HepG2 (cell line): ENCODE measurements around the gene SPRY1. TPM values are rescaled to one million over a fixed set of nuclear protein-coding genes. Genes with fewer than 3 reads are reported as not detected.

ENCODE experiments used
- ATAC-seq: fragments of 200-7000 bp; cut with Tn5 transposase; 3 replicates; pipeline ENCODE4 v1.9.1; 2020; ENCODE audit warnings: mild to moderate bottlenecking, moderate library complexity
- BruUV-seq: library from RNA; stranded (reverse); fragments of 400-500 nt; replicated peaks from 2 replicates; lab custom pipeline; 2021; lab: Mats Ljungman, UMichigan
- CTCF ChIA-PET: fragments of 300-600 bp; formaldehyde crosslinking; extraction: SDS; loops from one replicate; lab custom pipeline; 2021; ENCODE audit warnings: low total read pairs, inconsistent platforms, low intra/inter-chr PET ratio; lab: Yijun Ruan, JAX
- POLR2A ChIA-PET: fragments of 350-600 bp; sonication (Branson Sonifier 250); formaldehyde crosslinking; loops from one replicate; lab custom pipeline; 2020; ENCODE audit warnings: antibody characterized with exemption, inconsistent platforms; lab: Yijun Ruan, JAX
- DNase-seq: peaks from one replicate; pipeline ENCODE4 v3.0.0-alpha.2; 2015; ENCODE audit warnings: low spot score
- FAIRE-seq: peaks from 3 replicates; lab custom pipeline; 2011; peaks lifted over from hg19 to GRCh38; lab: Jason Lieb, UNC
- H2AFZ ChIP-seq: one replicate; pipeline ENCODE4 v1.6.1; 2011; ENCODE audit warnings: low read length, inconsistent platforms
- H3K27ac ChIP-seq: fragments of 300-600 bp; 3 replicates; pipeline ENCODE4 v1.8.0; 2011; ENCODE audit warnings: mixed run types, mild to moderate bottlenecking, mixed read lengths, low read length, inconsistent platforms; ENCODE audit not compliant: insufficient read depth; ENCODE audit errors: extremely low read length
- H3K27me3 ChIP-seq, 2 experiments: fragments of 200-600 bp in 1 of 2; 2 replicates in 1 of 2; 3 replicates in 1 of 2; pipeline versions ENCODE4 v1.6.0 to v1.8.0; 2011; ENCODE audit warnings: low read length in 2 of 2, mild to moderate bottlenecking in 2 of 2, moderate library complexity in 2 of 2, inconsistent platforms in 1 of 2; ENCODE audit not compliant: insufficient read depth in 2 of 2, control insufficient read depth in 1 of 2
- H3K36me3 ChIP-seq, 2 experiments: fragments of 200-600 bp in 1 of 2; replicated peaks in 1 of 2; 2 replicates in 1 of 2; 3 replicates in 1 of 2; pipeline versions ENCODE4 v1.5.1 to v1.8.0; 2011; ENCODE audit warnings: low read length in 2 of 2, inconsistent platforms in 1 of 2; ENCODE audit not compliant: insufficient read depth in 2 of 2, control insufficient read depth in 1 of 2
- H3K4me1 ChIP-seq: 2 replicates; pipeline ENCODE4 v1.5.1; 2012; ENCODE audit warnings: low read length, inconsistent platforms; ENCODE audit not compliant: insufficient read depth
- H3K4me2 ChIP-seq: 2 replicates; pipeline ENCODE4 v1.6.0; 2011; ENCODE audit warnings: low read depth, low read length, inconsistent platforms
- H3K4me3 ChIP-seq, 3 experiments: fragments of 200-600 bp in 1 of 3; sonication (generic), shearing (Covaris generic) in 1 of 3; replicated peaks in 1 of 3; 2 replicates each; pipeline ENCODE4 v1.5.1; 2011 to 2016; ENCODE audit warnings: low read length in 3 of 3, inconsistent platforms in 2 of 3, low read depth in 2 of 3, mild to moderate bottlenecking in 2 of 3, control low read depth in 1 of 3, mixed read lengths in 1 of 3; ENCODE audit not compliant: insufficient read depth in 1 of 3
- H3K79me2 ChIP-seq: one replicate; pipeline ENCODE4 v1.6.1; 2011; ENCODE audit warnings: low read length, inconsistent platforms; ENCODE audit not compliant: insufficient read depth
- H3K9ac ChIP-seq: 2 replicates; pipeline ENCODE4 v1.6.0; 2011; ENCODE audit warnings: mild to moderate bottlenecking, low read depth, low read length, inconsistent platforms; ENCODE audit not compliant: insufficient read depth
- H3K9me3 ChIP-seq: 2 replicates; pipeline ENCODE4 v1.5.1; 2012; ENCODE audit warnings: mild to moderate bottlenecking, low read length
- H4K20me1 ChIP-seq: 2 replicates; pipeline ENCODE4 v1.6.0; 2011; ENCODE audit warnings: inconsistent platforms, mild to moderate bottlenecking, low read length, moderate library complexity; ENCODE audit not compliant: insufficient read depth
- ZNF44 ChIP-seq: sonication (generic); formaldehyde crosslinking; IDR thresholded peaks from 2 replicates; pipeline ENCODE4 v1.5.1; 2020; ENCODE audit warnings: mild to moderate bottlenecking, missing genetic modification reagents
- WGBS: methylation state at CpG from one replicate; pipeline ENCODE4 v1.1.6; 2017; ENCODE audit warnings: low lambda C conversion rate; 5-methylcytosine and 5-hydroxymethylcytosine counted together
- in situ Hi-C: cut with HindIII; loops from 2 replicates; pipeline ENCODE4 v1.10.0; 2017; ENCODE audit warnings: low pct_unique_long_range_greater_than_20kb; ENCODE audit not compliant: extremely low pct_ligation_motif_present
- intact Hi-C: fragments of 100-400 bp; cut with micrococcal nuclease; formaldehyde crosslinking; loops from one replicate; pipeline ENCODE4 v1.10.0; 2022; ENCODE audit not compliant: unreplicated experiment
- polyA plus RNA-seq, 8 experiments: library from polyadenylated mRNA; depleted of rRNA in 3 of 8; stranded (reverse) in 7 of 8; unstranded in 1 of 8; fragments of >200 nt; fragmentation: Illumina TruSeq in 4 of 8; extraction: Trizol in 4 of 8; gene quantifications; 2 replicates each; pipeline versions ENCODE4 v1.2.1 to v1.2.3, GENCODE V29; 2011 to 2016; ENCODE audit warnings: low read depth in 4 of 8, missing spikeins in 1 of 8, mixed read lengths in 1 of 8; ENCODE audit not compliant: insufficient read depth in 1 of 8
- total RNA-seq, 5 experiments: library from RNA; depleted of rRNA; stranded (reverse); fragments of >200 nt; fragmentation: Illumina TruSeq; extraction: Trizol; gene quantifications; 2 replicates each; pipeline ENCODE4 v1.2.3, GENCODE V29; 2016; ENCODE audit warnings: low read depth in 1 of 5
- TF ChIP-seq, protein P1 (sequence below): sonication (generic); formaldehyde crosslinking; IDR thresholded peaks from 2 replicates; pipeline ENCODE4 v1.9.0; 2021; ENCODE audit warnings: missing genetic modification reagents, borderline replicate concordance
- TF ChIP-seq, protein P2 (sequence below): sonication (generic); formaldehyde crosslinking; IDR thresholded peaks from 2 replicates; pipeline ENCODE4 v1.4.0; 2020; ENCODE audit warnings: mild to moderate bottlenecking, missing genetic modification reagents

SPRY1 gene
- total and polyA plus RNA-seq, 2 of the 13 experiments (the other 11 are each of a cell fraction or from before 2014, with no cell fraction given) = 24.7 to 33.4 TPM

DNA sequence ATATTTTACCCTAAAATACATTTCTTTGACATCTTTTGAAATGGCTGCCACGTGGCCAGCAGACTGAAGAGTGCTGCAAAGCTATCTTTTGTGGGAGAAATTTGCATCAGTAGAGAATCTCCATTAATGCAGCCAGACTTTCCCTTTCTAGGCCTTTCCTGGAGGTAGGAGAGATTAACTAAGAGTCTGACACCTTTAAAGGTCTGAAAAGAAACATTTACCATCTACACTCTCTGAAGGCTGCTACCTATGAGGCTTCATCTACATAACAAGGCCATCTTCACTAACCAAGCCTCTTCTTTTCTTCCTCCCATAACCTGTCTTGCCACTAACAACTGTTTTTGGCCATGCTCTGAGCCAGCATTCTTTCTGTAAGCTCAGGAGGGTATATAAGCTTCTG is 17.8 kb upstream of the SPRY1 start:
- WGBS = 55% methylated on average over 1 of the region's 1 CpG
- Histone ChIP-seq H2AFZ (no peak overlapping the region), H3K4me2 (no peak overlapping the region), H4K20me1 (no peaks in the 10 kb centered on the region), H3K9ac (no peak overlapping the region), H3K4me1 (no peaks in the 10 kb centered on the region), H3K79me2 (no peaks in the 10 kb centered on the region), H3K27ac (no peak overlapping the region), H3K9me3 (no peaks in the 10 kb centered on the region), H3K27me3 (no peaks in the 10 kb centered on the region), H3K36me3 (no peaks in the 10 kb centered on the region), H3K4me3 (no peak overlapping the region)
- no peak for TF ChIP-seq ZNF44 (CRISPR knock-in tag)
- TF ChIP-seq, protein P1, sequence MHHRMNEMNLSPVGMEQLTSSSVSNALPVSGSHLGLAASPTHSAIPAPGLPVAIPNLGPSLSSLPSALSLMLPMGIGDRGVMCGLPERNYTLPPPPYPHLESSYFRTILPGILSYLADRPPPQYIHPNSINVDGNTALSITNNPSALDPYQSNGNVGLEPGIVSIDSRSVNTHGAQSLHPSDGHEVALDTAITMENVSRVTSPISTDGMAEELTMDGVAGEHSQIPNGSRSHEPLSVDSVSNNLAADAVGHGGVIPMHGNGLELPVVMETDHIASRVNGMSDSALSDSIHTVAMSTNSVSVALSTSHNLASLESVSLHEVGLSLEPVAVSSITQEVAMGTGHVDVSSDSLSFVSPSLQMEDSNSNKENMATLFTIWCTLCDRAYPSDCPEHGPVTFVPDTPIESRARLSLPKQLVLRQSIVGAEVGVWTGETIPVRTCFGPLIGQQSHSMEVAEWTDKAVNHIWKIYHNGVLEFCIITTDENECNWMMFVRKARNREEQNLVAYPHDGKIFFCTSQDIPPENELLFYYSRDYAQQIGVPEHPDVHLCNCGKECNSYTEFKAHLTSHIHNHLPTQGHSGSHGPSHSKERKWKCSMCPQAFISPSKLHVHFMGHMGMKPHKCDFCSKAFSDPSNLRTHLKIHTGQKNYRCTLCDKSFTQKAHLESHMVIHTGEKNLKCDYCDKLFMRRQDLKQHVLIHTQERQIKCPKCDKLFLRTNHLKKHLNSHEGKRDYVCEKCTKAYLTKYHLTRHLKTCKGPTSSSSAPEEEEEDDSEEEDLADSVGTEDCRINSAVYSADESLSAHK = no peak
- TF ChIP-seq, protein P2, sequence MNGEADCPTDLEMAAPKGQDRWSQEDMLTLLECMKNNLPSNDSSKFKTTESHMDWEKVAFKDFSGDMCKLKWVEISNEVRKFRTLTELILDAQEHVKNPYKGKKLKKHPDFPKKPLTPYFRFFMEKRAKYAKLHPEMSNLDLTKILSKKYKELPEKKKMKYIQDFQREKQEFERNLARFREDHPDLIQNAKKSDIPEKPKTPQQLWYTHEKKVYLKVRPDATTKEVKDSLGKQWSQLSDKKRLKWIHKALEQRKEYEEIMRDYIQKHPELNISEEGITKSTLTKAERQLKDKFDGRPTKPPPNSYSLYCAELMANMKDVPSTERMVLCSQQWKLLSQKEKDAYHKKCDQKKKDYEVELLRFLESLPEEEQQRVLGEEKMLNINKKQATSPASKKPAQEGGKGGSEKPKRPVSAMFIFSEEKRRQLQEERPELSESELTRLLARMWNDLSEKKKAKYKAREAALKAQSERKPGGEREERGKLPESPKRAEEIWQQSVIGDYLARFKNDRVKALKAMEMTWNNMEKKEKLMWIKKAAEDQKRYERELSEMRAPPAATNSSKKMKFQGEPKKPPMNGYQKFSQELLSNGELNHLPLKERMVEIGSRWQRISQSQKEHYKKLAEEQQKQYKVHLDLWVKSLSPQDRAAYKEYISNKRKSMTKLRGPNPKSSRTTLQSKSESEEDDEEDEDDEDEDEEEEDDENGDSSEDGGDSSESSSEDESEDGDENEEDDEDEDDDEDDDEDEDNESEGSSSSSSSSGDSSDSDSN (CRISPR knock-in tag) = no peak
- ChIA-PET CTCF (no interaction called here), POLR2A (interaction anchor here (1.0 kb wide), 1 partner anchor 18 kb away, joined by 4 read pairs; the partner anchor contains the start of gene SPRY1)
- in situ Hi-C loops = loop anchor here (25.0 kb wide), 2 partner anchors 734 to 884 kb away; no protein-coding TSS in a partner anchor
- intact Hi-C loops = no loop called here
- DNase-seq = no peak
- no peak for FAIRE-seq
- BruUV-seq = no TSS peak
- ATAC-seq = no peak
